Mucosa of stomach (tissue), 1 donor: ENCODE measurements around the gene SLC7A6.

Source experiments
- H3K27me3 ChIP-seq: one replicate; pipeline ENCODE4 v1.7.0; 2013; ENCODE audit warnings: mild to moderate bottlenecking, low read length; ENCODE audit not compliant: control insufficient read depth, insufficient read depth
- H3K36me3 ChIP-seq: one replicate; pipeline ENCODE4 v1.7.0; 2013; ENCODE audit warnings: low read length; ENCODE audit not compliant: control insufficient read depth, insufficient read depth
- H3K4me1 ChIP-seq: one replicate; pipeline ENCODE4 v1.7.0; 2013; ENCODE audit warnings: mild to moderate bottlenecking, low read length; ENCODE audit not compliant: control insufficient read depth, insufficient read depth
- H3K4me3 ChIP-seq: one replicate; pipeline ENCODE4 v1.7.0; 2013; ENCODE audit warnings: low read length
- H3K9ac ChIP-seq: one replicate; pipeline ENCODE4 v1.7.0; 2013; ENCODE audit warnings: mild to moderate bottlenecking, low read length, moderate library complexity
- H3K9me3 ChIP-seq: one replicate; pipeline ENCODE4 v1.7.0; 2013; ENCODE audit warnings: mild to moderate bottlenecking, low read length, moderate library complexity; ENCODE audit not compliant: control insufficient read depth
- donor health status: Pancreatic carcinoma.

Gene SLC7A6

GRCh38 chr16:68247932-68248331 lies 16.4 kb upstream of the SLC7A6 start:
- H3K4me1 ChIP-seq, result peaks cover 22% of the 10 kb centered on the region
- H3K9me3 ChIP-seq, result no peaks in the 10 kb centered on the region
- no peaks in the 10 kb centered on the region for H3K36me3 ChIP-seq
- no peak overlapping the region for H3K4me3 ChIP-seq
- H3K9ac ChIP-seq, result no peak overlapping the region
- no peaks in the 10 kb centered on the region for H3K27me3 ChIP-seq

GRCh38 chr16:68249371-68249770 lies 15.0 kb upstream of the SLC7A6 start:
- peaks cover 17% of the 10 kb centered on the region for H3K4me1 ChIP-seq
- H3K36me3 ChIP-seq, result no peaks in the 10 kb centered on the region
- no peak overlapping the region for H3K9ac ChIP-seq

DNA sequence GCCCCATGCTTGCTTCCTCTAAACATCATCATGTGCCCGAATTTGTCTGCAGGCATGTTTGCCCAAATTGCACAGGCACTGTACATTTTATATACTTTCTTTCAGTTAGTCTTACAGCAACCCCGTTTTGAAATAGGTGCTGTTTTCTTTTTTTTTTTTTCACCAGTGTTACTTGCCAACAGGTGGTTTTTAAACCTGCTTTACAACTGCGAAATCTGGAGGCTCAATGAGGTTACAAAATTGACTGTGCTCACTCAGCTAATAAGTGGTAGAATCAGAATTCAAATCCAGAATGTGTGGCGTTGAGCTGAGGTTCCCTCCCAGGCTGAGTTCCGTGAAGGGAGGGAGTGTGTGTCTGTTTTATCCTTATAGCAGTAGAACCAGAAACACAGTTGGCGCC lies 13.4 kb upstream of the SLC7A6 start:
- H3K9me3 ChIP-seq, result no peaks in the 10 kb centered on the region
- H3K27me3 ChIP-seq, result no peaks in the 10 kb centered on the region
- H3K36me3 ChIP-seq, result peaks cover 4% of the 10 kb centered on the region
- no peak overlapping the region for H3K4me3 ChIP-seq
- no peak overlapping the region for H3K9ac ChIP-seq
- peaks cover 11% of the 10 kb centered on the region for H3K4me1 ChIP-seq

More at GRCh38 chr16:68249371-68249770, 15.0 kb upstream of the SLC7A6 start:
- Histone ChIP-seq H3K9me3 (no peaks in the 10 kb centered on the region), H3K27me3 (no peaks in the 10 kb centered on the region), H3K4me3 (no peak overlapping the region)

GRCh38 chr16:68251832-68252231 lies 12.5 kb upstream of the SLC7A6 start:
- Histone ChIP-seq H3K9ac (no peak overlapping the region), H3K4me1 (peaks cover 2% of the 10 kb centered on the region), H3K4me3 (no peak overlapping the region), H3K9me3 (no peaks in the 10 kb centered on the region), H3K27me3 (no peaks in the 10 kb centered on the region), H3K36me3 (peaks cover 6% of the 10 kb centered on the region)

DNA sequence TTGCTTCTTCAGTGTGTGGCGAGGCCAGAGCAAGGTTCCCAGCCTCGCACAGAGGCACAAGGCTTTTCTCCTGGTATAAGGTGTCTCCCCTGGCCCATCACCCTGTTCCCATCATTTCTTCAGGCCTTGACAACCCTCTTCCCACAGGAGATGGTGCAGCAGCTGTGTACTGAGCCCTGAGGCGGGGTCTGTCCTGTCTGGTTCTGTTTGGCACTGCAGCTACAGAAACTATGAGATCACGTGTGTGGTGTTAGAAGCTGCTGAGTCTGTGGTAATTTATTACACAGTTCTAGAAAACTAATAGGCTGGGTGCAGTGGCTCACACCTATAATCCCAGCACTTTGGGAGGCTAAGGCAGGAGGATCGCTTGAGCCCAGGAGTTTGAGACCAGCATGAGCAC lies 11.9 kb upstream of the SLC7A6 start:
- H3K9ac ChIP-seq, result no peak overlapping the region
- H3K4me3 ChIP-seq, result no peak overlapping the region
- no peaks in the 10 kb centered on the region for H3K27me3 ChIP-seq
- H3K4me1 ChIP-seq, result no peaks in the 10 kb centered on the region
- H3K9me3 ChIP-seq, result no peaks in the 10 kb centered on the region
- H3K36me3 ChIP-seq, result peaks cover 6% of the 10 kb centered on the region

- Histone ChIP-seq H3K9me3 (no peaks in the 10 kb centered on the region), H3K4me3 (no peak overlapping the region), H3K9ac (no peak overlapping the region), H3K27me3 (no peaks in the 10 kb centered on the region), H3K36me3 (peaks cover 6% of the 10 kb centered on the region), H3K4me1 (peaks cover 5% of the 10 kb centered on the region)
Measured at GRCh38 chr16:68253721-68254120, 10.6 kb upstream of the SLC7A6 start.

- Histone ChIP-seq H3K4me1 (peaks cover 5% of the 10 kb centered on the region), H3K27me3 (no peaks in the 10 kb centered on the region), H3K36me3 (peaks cover 6% of the 10 kb centered on the region), H3K4me3 (no peak overlapping the region), H3K9me3 (no peaks in the 10 kb centered on the region), H3K9ac (no peak overlapping the region)
Measured at GRCh38 chr16:68255712-68256111, 8.6 kb upstream of the SLC7A6 start.

DNA sequence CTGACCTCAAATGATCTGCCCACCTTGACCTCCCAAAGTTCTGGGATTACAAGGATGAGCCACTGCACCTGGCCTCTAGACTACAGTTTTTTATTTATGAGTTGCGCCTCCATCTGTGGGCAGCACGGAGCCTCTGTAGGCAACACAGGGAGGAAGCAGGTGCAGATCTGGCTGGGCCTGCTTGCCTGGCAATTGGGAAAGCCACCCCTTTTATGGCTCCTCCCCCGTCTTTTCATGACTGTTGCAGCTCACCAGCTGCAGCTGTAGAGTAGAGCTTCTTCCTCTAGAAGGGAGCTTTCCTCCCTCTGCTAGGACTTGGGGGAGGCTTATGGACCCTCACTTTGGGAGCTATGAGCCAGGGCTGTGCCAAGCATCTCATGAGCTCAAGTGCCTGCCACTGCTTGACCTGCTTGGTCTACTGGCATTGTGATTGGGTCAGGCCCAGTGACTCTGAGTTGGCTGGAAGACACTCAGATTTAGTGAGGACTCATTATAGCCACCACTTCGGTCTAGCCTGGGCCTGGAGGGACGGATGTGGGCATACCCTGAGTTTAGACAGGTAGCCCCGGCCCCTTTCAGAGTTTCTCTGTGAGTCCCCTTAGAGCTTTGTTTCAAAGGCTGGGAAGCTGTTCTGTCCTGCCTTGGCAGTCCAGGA lies 6.9 kb upstream of the SLC7A6 start:
- Histone ChIP-seq H3K9me3 (no peaks in the 10 kb centered on the region), H3K9ac (no peak overlapping the region), H3K4me1 (peaks cover 5% of the 10 kb centered on the region), H3K4me3 (no peak overlapping the region), H3K36me3 (peaks cover 6% of the 10 kb centered on the region), H3K27me3 (no peaks in the 10 kb centered on the region)

DNA sequence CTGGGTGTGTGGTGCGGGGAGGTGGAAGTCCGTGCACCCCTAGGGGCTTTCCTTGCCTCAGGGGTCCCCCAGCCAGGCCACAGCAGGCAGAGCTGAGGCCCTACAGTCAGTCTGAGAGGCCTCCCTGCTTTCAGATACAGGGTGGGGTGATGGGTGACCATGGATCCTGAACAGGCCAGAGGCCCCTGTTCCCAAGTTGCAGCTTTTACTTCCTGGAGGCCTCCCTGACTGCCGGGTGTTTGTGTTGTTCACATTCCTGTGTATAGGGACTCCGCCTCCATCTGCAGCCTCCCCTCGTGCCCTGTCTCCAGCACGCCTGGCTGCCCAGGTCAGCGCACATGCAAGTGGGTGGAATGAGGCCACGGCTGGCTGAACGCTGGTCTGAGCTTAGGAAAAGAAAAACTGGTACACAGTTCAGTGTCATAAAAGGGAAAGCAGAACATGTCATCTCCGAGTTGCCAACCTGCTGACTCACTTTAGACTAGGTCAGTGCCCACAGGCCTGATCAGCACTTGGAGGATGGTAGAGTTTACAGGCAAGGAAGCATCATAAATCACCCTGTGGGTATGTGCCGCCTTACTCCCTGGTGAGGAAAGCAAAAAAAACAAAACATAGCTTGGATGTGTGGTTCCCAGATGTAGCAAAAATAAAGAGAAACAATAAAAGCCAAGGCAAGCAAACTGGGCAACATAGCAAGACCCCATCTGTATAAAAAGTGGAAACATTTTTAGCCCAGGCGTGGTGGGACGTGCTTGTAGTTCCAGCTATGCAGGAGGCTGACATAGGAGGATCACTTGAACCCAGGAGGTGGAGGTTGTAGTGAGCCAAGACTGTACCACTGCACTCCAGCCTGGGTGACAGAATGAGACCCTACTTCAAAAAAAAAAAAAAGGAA lies 6.2 kb upstream of the SLC7A6 start:
- Histone ChIP-seq H3K9me3 (no peaks in the 10 kb centered on the region), H3K4me3 (no peak overlapping the region), H3K9ac (no peak overlapping the region), H3K36me3 (peaks cover 6% of the 10 kb centered on the region), H3K4me1 (peaks cover 5% of the 10 kb centered on the region), H3K27me3 (no peaks in the 10 kb centered on the region)

GRCh38 chr16:68259007-68259825 lies 5.1 kb upstream of the SLC7A6 start:
- Histone ChIP-seq H3K4me3 (no peak overlapping the region), H3K36me3 (peaks cover 6% of the 10 kb centered on the region), H3K9ac (no peak overlapping the region), H3K4me1 (peaks cover 11% of the 10 kb centered on the region), H3K27me3 (no peaks in the 10 kb centered on the region), H3K9me3 (no peaks in the 10 kb centered on the region)

DNA sequence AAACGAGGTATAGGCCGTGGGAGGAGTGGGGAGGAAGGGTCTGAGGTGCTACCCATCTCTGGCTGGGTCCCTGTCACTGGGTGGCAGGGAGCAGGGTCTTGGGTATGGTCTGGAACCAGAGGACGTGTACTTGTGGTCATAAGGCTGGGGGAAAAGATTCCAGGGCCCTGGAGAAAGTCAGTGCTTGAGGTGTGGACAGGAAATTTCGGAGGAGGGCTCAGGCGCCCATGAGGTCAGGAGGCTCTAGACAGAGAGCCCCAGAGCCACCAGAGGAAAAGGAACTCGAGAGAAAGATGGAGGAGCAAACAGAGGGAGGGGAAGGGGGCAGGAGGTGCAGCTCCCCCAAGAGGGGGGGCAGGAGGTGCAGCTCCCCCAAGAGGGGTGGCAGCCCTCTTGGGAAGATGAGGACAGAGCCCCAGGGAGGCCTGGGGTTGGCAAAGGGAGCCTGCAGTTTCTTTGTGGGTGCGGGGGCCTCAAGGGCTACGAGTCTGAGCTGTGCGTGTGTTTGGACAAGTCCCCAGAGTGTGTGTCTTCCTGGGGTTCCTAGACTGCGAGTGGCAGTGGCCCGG lies 683 bp upstream of the SLC7A6 start:
- Histone ChIP-seq H3K9ac (peak overlapping the region; percentile 71), H3K36me3 (no peaks in the 10 kb centered on the region), H3K9me3 (no peaks in the 10 kb centered on the region), H3K4me1 (peaks cover 13% of the 10 kb centered on the region), H3K27me3 (no peaks in the 10 kb centered on the region), H3K4me3 (no peak overlapping the region)
